ENCODE measurements around the gene ADAMTSL1.

- TF ChIP-seq CTCF (conservative IDR thresholded peaks at IDR 0.05; ENCODE audit: low read length) (no peak), EZH2phosphoT487 (IDR thresholded peaks at IDR 0.05; ENCODE audit: borderline replicate concordance, low read depth, low read length) (no peak)
These were observed 218.3 kb downstream of the ADAMTSL1 start for GRCh38 chr9:18692268-18692667.
